22Rv1 (cell line): ENCODE results near the gene ETS1.

ENCODE experiments used
- H3K27ac ChIP-seq: fragments of 450-650 bp; 2 replicates; pipeline ENCODE4 v1.5.1; 2017
- ZFX ChIP-seq: fragments of 450-650 bp; IDR thresholded peaks from 2 replicates; pipeline ENCODE4 v1.6.1; 2017; ENCODE audit warnings: antibody characterized with exemption, borderline replicate concordance
- TF ChIP-seq, protein P1 (sequence below): fragments of 450-650 bp; IDR thresholded peaks from 2 replicates; pipeline ENCODE4 v1.5.1; 2017; ENCODE audit warnings: mild to moderate bottlenecking

ETS1 gene

DNA sequence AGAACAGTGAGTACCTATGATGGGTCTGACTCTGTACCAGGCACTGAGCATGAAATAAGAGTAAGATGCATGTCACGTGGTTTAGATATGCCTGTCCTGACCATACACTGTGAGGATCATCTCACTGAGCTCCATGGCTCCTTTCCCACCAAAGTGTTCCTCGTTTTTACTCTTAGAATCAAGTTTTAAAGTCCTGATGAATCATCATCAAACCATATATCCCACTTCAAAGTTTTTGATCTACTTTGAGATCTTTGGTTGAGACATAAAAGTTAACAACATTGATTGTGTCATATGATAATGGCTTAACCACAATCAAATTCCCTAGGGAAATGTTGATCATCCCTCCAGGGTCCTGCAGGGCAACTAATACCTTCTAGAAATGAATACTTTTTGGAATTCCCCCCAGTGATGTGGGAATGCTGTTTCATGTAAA is 12.8 kb downstream of the ETS1 start:
- TF ChIP-seq ZFX: no peak
- TF ChIP-seq, protein P1, sequence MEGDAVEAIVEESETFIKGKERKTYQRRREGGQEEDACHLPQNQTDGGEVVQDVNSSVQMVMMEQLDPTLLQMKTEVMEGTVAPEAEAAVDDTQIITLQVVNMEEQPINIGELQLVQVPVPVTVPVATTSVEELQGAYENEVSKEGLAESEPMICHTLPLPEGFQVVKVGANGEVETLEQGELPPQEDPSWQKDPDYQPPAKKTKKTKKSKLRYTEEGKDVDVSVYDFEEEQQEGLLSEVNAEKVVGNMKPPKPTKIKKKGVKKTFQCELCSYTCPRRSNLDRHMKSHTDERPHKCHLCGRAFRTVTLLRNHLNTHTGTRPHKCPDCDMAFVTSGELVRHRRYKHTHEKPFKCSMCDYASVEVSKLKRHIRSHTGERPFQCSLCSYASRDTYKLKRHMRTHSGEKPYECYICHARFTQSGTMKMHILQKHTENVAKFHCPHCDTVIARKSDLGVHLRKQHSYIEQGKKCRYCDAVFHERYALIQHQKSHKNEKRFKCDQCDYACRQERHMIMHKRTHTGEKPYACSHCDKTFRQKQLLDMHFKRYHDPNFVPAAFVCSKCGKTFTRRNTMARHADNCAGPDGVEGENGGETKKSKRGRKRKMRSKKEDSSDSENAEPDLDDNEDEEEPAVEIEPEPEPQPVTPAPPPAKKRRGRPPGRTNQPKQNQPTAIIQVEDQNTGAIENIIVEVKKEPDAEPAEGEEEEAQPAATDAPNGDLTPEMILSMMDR: no peak
- H3K27ac ChIP-seq: no peak overlapping the region

DNA sequence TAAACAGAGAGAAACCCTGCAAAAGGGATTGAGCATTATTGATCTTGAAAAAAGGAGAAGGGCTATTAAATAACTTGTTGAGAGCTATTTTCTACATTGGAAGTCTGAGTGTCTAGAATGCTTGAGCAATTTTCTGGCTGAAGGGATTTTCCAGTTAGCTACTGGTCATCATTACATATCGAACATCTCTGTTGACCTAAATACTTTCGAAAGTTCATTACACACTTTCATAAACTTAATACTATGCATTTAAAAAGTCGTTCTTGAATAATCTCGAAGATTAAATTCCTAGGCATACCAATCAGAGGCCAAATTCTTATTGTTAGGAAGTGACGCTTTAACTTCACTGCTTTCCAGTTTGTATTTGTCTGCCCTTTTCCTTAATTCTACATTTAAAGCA is 13.7 kb downstream of the ETS1 start:
- no peak overlapping the region for H3K27ac ChIP-seq
- TF ChIP-seq, protein P1: no peak

DNA sequence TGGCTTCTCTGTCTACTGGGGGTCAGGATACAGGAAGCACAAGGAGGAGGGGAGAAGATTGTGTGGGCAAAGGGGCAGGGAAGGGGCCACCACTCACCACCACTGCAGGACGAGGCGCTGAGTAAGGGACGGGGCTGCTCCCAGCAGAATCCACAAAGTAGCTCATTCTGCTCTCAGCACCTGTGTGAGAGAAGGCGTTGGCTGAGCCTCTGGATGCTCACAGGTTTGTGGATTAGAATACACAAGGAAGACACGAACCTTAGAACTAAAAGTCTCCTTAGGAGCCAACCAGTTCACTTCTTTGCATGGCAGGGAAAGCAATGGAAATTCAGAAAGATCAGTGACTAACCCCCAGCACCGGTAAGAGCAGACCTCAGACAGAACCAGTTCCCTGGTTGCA is 14.4 kb downstream of the ETS1 start:
- no peak overlapping the region for H3K27ac ChIP-seq
- TF ChIP-seq, protein P1: no peak
- TF ChIP-seq ZFX: no peak

DNA sequence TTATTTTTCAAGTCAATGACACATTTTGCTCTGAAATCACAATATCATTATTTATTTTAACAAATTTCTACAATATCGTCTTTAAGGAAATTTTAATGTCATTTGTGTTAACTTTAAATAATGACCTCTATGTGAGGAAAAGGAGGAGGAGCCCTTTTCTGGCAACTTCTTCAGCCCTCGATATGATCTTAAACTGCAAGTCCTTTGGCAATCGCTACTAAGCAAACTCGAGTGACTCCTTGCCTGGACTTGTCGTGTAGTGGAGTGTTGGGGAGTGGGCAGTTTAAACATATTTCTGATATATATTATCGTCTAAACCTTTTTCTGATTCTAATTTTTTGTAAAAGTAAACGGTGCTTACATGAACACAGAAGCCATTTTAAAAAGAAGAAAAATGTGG is 16.7 kb downstream of the ETS1 start:
- H3K27ac ChIP-seq: no peak overlapping the region
- TF ChIP-seq, protein P1: no peak
- no peak for TF ChIP-seq ZFX

DNA sequence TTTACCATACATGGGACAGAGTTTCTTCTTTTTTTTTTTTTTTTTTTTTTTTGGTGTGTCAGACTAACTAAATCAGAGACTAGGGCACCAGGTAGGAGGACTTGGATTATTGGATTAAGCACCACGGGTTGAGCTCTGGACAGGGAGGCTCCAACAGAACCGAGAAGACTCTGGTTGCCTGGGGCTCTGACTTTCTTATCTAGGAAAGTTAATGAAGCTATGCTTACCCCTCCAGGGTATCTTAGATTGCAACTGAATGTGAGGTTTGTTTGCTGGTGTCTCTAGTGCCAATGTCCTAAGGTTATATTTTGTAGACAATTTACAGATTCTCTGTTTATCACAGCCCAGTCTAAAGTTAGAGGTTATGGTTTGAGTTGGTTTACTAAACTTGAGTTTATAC is 18.1 kb downstream of the ETS1 start:
- H3K27ac ChIP-seq: no peak overlapping the region

DNA sequence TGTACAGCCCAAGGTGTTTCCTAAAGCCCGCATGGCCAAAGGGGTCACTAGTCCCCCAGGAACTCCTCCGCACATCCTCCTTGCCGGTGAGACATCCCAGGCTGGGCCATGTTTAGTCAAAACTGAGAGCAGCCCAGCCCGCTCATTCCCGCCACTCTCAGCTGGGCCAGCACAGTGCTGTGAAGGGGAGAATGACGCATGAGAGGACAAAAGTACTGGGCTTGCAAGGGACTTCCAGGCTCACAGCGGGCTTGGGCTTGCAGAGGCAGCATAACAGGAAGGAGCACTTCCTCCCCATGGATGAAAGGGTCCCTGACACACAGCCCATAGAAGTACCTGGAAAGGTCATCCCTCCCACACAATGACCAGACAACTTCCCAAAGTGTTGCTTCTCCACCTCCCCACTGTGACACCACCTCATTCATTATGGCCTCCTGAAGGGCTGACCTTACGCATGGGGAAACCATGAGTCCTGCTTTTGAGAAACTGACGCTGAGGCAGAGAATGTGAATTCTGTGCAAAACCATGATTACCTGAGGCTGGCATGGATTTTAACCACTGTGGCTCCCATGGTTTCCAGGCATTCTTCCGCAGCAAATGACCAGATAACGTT is 19.1 kb downstream of the ETS1 start:
- TF ChIP-seq, protein P1: no peak
- no peak for TF ChIP-seq ZFX
- H3K27ac ChIP-seq: no peak overlapping the region

More for the DNA sequence above, 18.1 kb downstream of the ETS1 start:
- TF ChIP-seq, protein P1: no peak
- no peak for TF ChIP-seq ZFX

DNA sequence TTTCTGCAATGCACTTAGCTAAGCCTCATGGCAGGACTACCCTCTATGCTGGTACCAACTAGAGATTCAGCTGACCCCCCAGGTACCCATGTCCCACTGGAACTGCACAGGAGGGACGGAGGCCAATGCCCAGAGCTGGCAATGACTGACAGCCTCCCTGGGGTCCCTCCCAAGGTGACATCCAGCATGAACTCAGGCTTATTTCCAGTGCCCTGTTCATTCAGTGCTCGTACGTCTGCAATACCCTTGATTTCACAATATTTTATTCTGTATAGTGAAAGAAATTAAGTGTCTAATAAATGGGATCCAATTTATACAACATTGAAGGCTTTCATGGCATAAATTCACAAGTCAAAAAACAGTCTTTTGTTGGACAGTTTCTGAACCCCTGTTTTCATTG is 20.2 kb downstream of the ETS1 start:
- no peak for TF ChIP-seq ZFX
- TF ChIP-seq, protein P1: no peak
- no peak overlapping the region for H3K27ac ChIP-seq
